ENCODE measurements around the gene MAD1L1.
"Not testable (repeated sequence)": the region's sequence is repeated elsewhere in the genome, so short reads cannot be mapped to it uniquely, and the experiment has no call there.

Gene MAD1L1

GRCh38 chr7:2044883-2045471, 187.8 kb downstream of the MAD1L1 start:
- no peak for DNase-seq (ENCODE audit: low spot score)

DNA sequence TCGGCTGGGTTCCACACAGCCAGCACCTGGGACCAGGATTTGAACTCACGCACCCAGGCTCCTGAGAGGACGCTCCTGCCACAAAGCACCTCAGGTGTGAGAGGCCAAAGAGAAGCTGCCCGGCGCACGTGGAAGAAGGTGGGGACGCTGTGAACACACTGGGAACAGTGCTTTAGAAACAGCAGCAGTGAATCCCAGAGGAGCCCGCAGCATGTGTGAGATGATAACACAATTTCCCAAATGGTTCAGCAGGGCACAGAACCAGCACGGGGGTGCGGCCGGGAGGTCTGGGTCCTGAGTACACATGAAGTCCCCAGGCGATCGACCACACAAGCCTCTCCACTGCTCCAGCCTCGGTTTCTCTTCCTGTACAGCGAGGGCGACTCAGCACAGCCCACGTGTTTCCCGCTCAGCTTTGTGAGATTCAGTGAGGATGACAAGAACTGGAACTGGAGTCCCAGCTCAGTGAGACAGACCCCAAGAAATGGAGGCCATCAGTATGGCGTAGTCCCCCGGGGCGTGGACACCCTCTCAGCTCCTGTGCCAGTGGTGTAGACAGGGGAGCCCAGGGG, 188.3 kb downstream of the MAD1L1 start:
- DNase-seq (ENCODE audit: low spot score): no peak

- DNase-seq (ENCODE audit: low spot score): no peak
Observed at GRCh38 chr7:2043316-2044039, 189.3 kb downstream of the MAD1L1 start.

GRCh38 chr7:2042650-2043049, 190.1 kb downstream of the MAD1L1 start:
- DNase-seq (ENCODE audit: low spot score): no peak

GRCh38 chr7:2041496-2042367, 191.0 kb downstream of the MAD1L1 start:
- DNase-seq (ENCODE audit: low spot score): no peak

DNA sequence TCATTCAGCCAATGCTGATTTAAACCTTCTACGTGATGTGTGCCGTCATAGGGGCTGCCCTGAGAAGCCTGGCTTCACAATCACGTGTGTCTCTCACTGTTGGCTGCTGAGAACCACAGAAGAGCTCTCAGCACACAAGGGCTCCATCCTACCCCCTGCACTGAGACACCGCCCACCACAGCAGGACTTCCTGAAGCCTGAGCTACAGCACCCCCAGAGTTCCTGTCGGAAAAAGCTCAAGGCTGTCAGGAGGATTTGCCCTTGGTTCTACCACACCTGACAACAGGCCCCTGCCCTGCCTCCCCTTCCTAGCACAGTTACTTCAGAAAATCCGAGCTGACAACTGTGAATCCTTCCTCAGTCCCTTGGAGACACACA, 191.9 kb downstream of the MAD1L1 start:
- no peak for DNase-seq (ENCODE audit: low spot score)

GRCh38 chr7:2040201-2040892, 192.4 kb downstream of the MAD1L1 start:
- no peak for DNase-seq (ENCODE audit: low spot score)

DNA sequence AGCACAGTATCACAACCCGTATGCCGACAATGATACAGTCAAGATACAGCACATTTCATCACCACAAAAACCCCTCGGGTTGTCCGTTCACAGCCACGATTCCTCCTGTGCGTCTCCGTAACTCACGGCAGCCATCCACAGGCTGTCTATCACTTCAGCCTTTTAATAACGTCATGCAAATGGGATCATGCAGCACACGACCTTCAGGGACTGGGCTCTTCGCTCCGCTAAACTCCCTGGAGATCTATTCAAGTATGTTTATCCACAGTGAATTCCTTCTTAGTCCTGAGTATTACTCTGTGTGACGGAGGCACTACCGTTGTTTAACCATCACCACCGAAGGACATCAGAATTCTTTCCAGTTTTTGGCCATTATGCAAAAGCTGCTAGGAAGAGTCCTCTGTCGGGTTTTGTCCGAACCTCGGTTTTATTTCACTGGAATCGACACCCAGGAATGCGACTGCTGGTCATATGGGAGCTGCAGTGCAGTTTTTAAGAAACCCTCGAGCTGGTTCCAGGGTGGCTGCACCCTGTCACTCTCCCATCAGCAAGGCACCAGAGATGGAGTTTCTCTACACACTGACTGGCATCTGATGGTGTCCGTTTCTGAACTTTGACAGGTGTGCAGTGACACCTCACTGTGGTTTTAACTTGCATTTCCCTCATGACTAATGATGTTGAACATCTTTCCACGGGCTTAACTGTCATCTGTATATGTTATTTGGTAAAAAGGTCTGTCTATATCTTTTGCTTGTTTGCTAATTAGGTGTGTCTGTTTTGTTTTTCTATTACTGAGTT, 193.6 kb downstream of the MAD1L1 start:
- no peak for DNase-seq (ENCODE audit: low spot score)

- peak; percentile 68 for DNase-seq (ENCODE audit: low spot score)
Observed at GRCh38 chr7:2037808-2038522, 194.8 kb downstream of the MAD1L1 start.

GRCh38 chr7:2037301-2037807, 195.4 kb downstream of the MAD1L1 start:
- DNase-seq (ENCODE audit: low spot score): no peak

DNA sequence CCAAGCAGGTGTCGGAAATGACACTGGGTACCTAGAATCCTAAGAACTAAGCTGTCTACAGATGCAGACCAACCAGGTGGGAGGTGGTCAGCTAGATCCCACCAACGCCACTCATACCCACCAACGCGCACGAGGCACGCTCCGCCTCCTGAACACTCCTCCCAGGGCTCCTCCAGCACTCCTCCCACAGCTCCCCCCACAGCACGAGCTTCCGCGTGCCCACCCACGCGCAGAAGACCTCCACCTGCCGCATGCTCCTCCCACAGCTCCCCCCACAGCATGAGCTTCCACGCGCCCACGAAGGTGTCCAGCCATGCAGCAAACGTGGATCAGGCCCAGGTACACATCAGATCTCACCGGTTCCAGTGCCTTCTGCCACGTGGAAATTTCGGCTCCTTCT, 196.0 kb downstream of the MAD1L1 start:
- no peak for DNase-seq (ENCODE audit: low spot score)

DNA sequence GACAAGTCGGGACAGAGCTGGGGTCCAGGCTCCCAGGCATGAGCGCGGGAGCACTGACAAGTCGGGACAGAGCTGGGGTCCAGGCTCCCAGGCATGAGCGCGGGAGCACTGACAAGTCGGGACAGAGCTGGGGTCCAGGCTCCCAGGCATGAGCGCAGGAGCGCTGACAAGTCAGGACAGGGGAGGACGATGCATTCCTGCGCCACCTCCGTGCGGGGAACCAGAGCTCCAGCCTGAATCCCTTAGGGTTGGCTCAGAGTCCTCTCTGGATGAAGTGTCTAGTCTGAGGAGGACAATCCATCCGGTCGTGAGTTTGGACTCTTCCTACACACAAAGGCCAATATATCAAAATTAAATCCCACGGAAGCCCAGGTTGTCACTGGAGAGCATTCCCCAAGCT, 196.5 kb downstream of the MAD1L1 start:
- not testable (repeated sequence) for DNase-seq (ENCODE audit: low spot score)

DNA sequence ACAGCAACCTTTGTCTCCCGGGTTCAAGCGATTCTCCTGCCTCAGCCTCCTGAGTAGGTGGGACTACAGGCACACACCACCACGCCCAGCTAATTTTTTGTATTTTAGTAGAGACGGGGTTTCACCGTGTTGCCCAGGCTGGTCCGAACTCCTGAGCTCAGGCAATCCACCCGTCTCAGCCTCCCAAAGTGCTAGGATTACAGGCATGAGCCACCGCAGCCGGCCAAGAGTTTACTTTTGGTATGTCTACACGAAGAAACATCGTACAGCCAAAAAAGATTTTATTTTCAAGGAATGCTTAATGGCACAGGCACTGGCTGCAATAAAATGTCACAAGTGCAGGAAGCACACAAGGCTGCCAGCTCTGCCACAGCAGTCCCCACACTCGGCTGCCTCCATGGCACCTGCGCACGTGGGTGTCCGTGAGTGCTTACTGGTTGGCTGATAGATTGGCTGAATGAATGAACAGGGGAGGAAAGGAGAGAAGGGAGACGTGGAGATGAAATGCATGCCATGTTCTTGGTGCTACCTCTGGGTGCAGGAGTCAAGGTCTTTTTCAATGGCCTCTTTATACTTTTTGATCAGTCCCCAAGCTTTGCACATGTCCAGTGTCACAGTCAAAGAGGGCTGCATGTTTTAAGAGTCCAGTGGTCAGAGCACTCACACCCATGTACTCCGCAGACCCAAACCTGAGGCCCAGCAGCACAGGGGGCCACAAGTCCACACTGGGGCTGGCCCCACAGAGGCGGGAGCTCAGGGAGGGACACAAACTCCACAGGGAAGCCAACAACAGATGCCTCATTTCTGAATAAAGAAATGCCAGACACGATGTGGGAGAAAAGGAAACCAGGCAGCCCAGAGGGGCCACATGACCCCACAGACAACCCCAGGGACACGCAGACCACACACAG, 198.2 kb downstream of the MAD1L1 start:
- no peak for DNase-seq (ENCODE audit: low spot score)

DNA sequence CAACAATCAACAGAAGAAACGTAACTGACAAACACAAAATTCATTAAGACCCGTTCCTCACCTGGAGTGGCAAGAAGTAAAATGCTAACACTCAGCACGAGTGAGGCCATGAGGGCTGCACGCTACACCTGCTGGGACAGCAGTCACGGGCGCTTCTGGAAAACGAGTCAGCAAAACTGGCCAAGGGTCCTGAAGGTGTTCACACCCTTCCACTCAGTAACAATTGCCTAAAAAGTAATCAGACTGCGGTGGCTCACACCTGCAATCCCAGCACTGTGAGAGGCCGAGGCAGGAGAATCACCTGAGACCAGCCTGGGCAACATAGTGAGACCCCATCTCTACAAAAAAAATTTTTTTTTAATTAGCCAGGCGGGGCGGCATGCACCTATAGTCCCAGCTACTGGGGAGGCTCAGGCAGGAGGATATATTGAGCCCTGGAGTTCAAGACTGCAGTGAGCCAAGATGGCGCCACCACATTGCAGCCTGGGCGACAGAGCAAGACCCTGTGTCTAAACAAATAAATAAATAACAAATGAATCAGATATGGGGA, 199.1 kb downstream of the MAD1L1 start:
- no peak for DNase-seq (ENCODE audit: low spot score)

DNA sequence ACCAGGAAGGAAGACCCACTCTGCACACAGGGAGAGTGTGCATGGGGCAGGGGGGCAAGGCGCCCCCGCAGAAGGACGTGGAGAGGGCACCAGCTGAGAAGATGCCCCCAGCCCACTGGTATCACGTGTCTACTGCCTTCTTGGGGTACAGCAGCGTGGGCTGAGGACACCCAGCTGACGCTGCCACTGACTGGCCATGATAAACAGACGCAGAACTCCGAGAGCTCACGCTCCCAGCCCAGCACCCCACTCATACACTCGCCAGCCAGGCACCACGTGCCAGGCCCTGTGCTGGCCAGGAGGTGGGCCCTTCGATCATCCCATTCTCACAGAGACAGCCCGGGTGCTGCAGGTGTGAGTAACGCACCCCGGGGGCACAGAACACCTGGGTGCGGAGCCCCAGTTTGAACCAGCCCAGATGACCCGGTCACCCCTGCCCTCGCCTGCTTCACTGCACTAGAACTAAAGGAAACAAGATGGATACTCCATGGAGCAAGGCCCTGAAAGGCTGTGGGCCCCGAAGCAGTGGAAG, 199.8 kb downstream of the MAD1L1 start:
- no peak for DNase-seq (ENCODE audit: low spot score)

- no peak for DNase-seq (ENCODE audit: low spot score)
Observed at GRCh38 chr7:2032030-2032875, 200.5 kb downstream of the MAD1L1 start.

DNA sequence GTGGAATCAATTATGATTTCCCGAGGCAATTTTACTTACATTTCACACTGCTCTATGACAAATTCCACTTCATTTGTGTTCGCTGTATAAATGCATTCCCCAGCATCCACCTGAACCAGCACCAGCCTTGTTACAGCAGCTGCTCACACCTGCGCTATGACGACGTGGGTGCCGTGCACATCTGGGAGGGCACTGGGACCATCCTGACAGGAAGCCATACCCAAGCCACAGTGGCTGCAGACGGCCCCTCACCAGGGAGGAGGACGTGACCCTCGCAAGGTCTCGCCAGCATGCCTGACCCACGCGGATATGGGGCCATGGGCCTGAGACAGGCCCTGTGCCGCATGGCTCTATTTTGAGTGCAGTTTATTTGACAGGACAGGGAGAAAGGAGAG, 201.3 kb downstream of the MAD1L1 start:
- no peak for DNase-seq (ENCODE audit: low spot score)

Data from hematopoietic multipotent progenitor cell treated with erythropoietin and hydrocortisone succinate and interleukin-3 and kit ligand, for 15 days (in vitro differentiated cells).